Measurements from ENCODE around the gene CCDC68.

GRCh38 chr18:54909538-54909937 is 49.7 kb downstream of the CCDC68 start:
- TF ChIP-seq POLR2A (IDR thresholded peaks at IDR 0.05; ENCODE audit: low read depth, low read length) (no peak), POLR2AphosphoS5 (IDR thresholded peaks at IDR 0.05; ENCODE audit: low read depth, low read length) (no peak)
